Measurements from ENCODE around the gene MMS19. TPM values are rescaled to one million over a fixed set of nuclear protein-coding genes. Genes with fewer than 3 reads are reported as not detected.

The MMS19 gene
- total RNA-seq, 3 donors from 2014 or later (not counting 1 experiment from before 2014, with no cell fraction given) = 53.8 to 68.4 (median 61.7) TPM

GRCh38 chr10:97514344-97514743 is 16.1 kb upstream of the MMS19 start:
- peaks cover 7 to 18% of the 10 kb centered on the region in 2 donors for H3K27me3 Mint-ChIP-seq (ENCODE audit: low read depth in 2 of 2)
- Histone ChIP-seq H3K27ac (ENCODE audit: low read length) (no peak overlapping the region), H3K36me3 (ENCODE audit: control insufficient read depth, insufficient read depth, low read length) (no peaks in the 10 kb centered on the region), H3K27me3 (ENCODE audit: control insufficient read depth, insufficient read depth, low read length) (no peaks in the 10 kb centered on the region), H3K9me3 (ENCODE audit: control insufficient read depth, insufficient read depth, low read length) (no peaks in the 10 kb centered on the region), H3K4me3 (ENCODE audit: low read length) (no peak overlapping the region), H3K4me1 (ENCODE audit: control insufficient read depth, insufficient read depth, low read length) (no peaks in the 10 kb centered on the region)
- peaks cover 0 to 4% of the 10 kb centered on the region in 2 donors for H3K4me1 Mint-ChIP-seq
- no peak for TF ChIP-seq CTCF (IDR thresholded peaks at IDR 0.05)
- 93% methylated on average over 10 of the region's 10 CpGs for WGBS (ENCODE audit: insufficient coverage)
- H3K4me3 Mint-ChIP-seq = no peak overlapping the region
- intact Hi-C loops (cut with micrococcal nuclease) = no loop called here
- no peaks in the 10 kb centered on the region for H3K9me3 Mint-ChIP-seq
- DNase-seq = no peak
- H3K27ac Mint-ChIP-seq = no peak overlapping the region
- no peaks in the 10 kb centered on the region for H3K36me3 Mint-ChIP-seq
- ATAC-seq = no peak

GRCh38 chr10:97512993-97513392 is 14.8 kb upstream of the MMS19 start:
- 71% methylated on average over 1 of the region's 1 CpG for WGBS (ENCODE audit: insufficient coverage)
- DNase-seq = no peak
- H3K4me1 ChIP-seq (ENCODE audit: control insufficient read depth, insufficient read depth, low read length) = no peaks in the 10 kb centered on the region
- TF ChIP-seq CTCF (IDR thresholded peaks at IDR 0.05) = no peak
- H3K27me3 ChIP-seq (ENCODE audit: control insufficient read depth, insufficient read depth, low read length) = no peaks in the 10 kb centered on the region
- no peak overlapping the region for H3K27ac ChIP-seq (ENCODE audit: low read length)
- H3K9me3 ChIP-seq (ENCODE audit: control insufficient read depth, insufficient read depth, low read length) = no peaks in the 10 kb centered on the region
- Mint-ChIP-seq H3K9me3 (no peaks in the 10 kb centered on the region), H3K4me1 (peaks cover 0 to 4% of the 10 kb centered on the region in 2 donors), H3K27me3 (ENCODE audit: low read depth in 2 of 2) (peaks cover 7 to 12% of the 10 kb centered on the region in 2 donors), H3K27ac (no peak overlapping the region), H3K4me3 (no peak overlapping the region), H3K36me3 (no peaks in the 10 kb centered on the region)
- H3K4me3 ChIP-seq (ENCODE audit: low read length) = no peak overlapping the region
- no peak for ATAC-seq
- H3K36me3 ChIP-seq (ENCODE audit: control insufficient read depth, insufficient read depth, low read length) = no peaks in the 10 kb centered on the region
- intact Hi-C loops (cut with micrococcal nuclease) = no loop called here

GRCh38 chr10:97511711-97512440 is 13.7 kb upstream of the MMS19 start:
- ATAC-seq = no peak
- intact Hi-C loops (cut with micrococcal nuclease) = no loop called here
- 80% methylated on average over 1 of the region's 3 CpGs for WGBS (ENCODE audit: insufficient coverage)

More at GRCh38 chr10:97511711-97512440, 13.7 kb upstream of the MMS19 start:
- no peak overlapping the region for H3K4me3 Mint-ChIP-seq
- no peaks in the 10 kb centered on the region for H3K36me3 Mint-ChIP-seq
- peaks cover 0 to under 1% of the 10 kb centered on the region in 2 donors for H3K4me1 Mint-ChIP-seq
- no peaks in the 10 kb centered on the region for H3K9me3 Mint-ChIP-seq
- H3K27ac ChIP-seq (ENCODE audit: low read length) = no peak overlapping the region
- no peaks in the 10 kb centered on the region for H3K36me3 ChIP-seq (ENCODE audit: control insufficient read depth, insufficient read depth, low read length)
- no peaks in the 10 kb centered on the region for H3K4me1 ChIP-seq (ENCODE audit: control insufficient read depth, insufficient read depth, low read length)
- no peaks in the 10 kb centered on the region for H3K27me3 ChIP-seq (ENCODE audit: control insufficient read depth, insufficient read depth, low read length)
- no peak overlapping the region for H3K4me3 ChIP-seq (ENCODE audit: low read length)
- peaks cover 7 to 8% of the 10 kb centered on the region in 2 donors for H3K27me3 Mint-ChIP-seq (ENCODE audit: low read depth in 2 of 2)
- TF ChIP-seq CTCF (IDR thresholded peaks at IDR 0.05) = no peak
- no peak for DNase-seq
- no peak overlapping the region for H3K27ac Mint-ChIP-seq
- no peaks in the 10 kb centered on the region for H3K9me3 ChIP-seq (ENCODE audit: control insufficient read depth, insufficient read depth, low read length)

All from natural killer cell (primary cell).